Karpas-422 (cell line): ENCODE data around the gene RAB11FIP4. TPM values are rescaled to one million over a fixed set of nuclear protein-coding genes. Genes with fewer than 3 reads are reported as not detected.

Experiments used
- DNase-seq: peaks from one replicate; pipeline ENCODE4 v3.0.0-alpha.2; 2015
- H2AFZ ChIP-seq: fragments of 200-600 bp; sonication (generic); 2 replicates; pipeline ENCODE4 v1.6.1; 2014; ENCODE audit warnings: antibody characterized with exemption, low read length, mixed read lengths
- H3K27ac ChIP-seq: fragments of 200-600 bp; sonication (generic); 2 replicates; pipeline ENCODE4 v1.5.1; 2014; ENCODE audit warnings: mild to moderate bottlenecking, low read length, moderate library complexity
- H3K27me3 ChIP-seq: fragments of 200-600 bp; sonication (generic); 2 replicates; pipeline ENCODE4 v1.6.1; 2014; ENCODE audit warnings: low read length, mixed read lengths
- H3K36me3 ChIP-seq: fragments of 200-600 bp; sonication (generic); 2 replicates; pipeline ENCODE4 v1.6.1; 2014; ENCODE audit warnings: low read length, mixed read lengths; ENCODE audit not compliant: insufficient read depth
- H3K4me1 ChIP-seq: fragments of 200-600 bp; sonication (generic); 2 replicates; pipeline ENCODE4 v1.6.1; 2014; ENCODE audit warnings: mild to moderate bottlenecking, low read length, mixed read lengths
- H3K4me2 ChIP-seq: fragments of 200-600 bp; sonication (generic); 2 replicates; pipeline ENCODE4 v1.6.1; 2014; ENCODE audit warnings: low read length, low read depth, mild to moderate bottlenecking; ENCODE audit not compliant: poor library complexity, severe bottlenecking
- H3K4me3 ChIP-seq: fragments of 200-600 bp; sonication (generic); 2 replicates; pipeline ENCODE4 v1.5.1; 2014; ENCODE audit warnings: mild to moderate bottlenecking, antibody characterized with exemption, low read length, mixed read lengths
- H3K79me2 ChIP-seq: fragments of 200-600 bp; sonication (generic); 2 replicates; pipeline ENCODE4 v1.6.1; 2014; ENCODE audit warnings: mild to moderate bottlenecking, low read length, mixed read lengths
- H3K9ac ChIP-seq: fragments of 200-600 bp; sonication (generic); 2 replicates; pipeline ENCODE4 v1.6.0; 2014; ENCODE audit warnings: low read length
- H3K9me2 ChIP-seq: fragments of 200-600 bp; sonication (generic), shearing (Covaris generic); replicated peaks from 2 replicates; pipeline ENCODE4 v1.6.0; 2014; ENCODE audit warnings: mild to moderate bottlenecking, low read length, moderate library complexity; ENCODE audit not compliant: insufficient read depth
- H3K9me3 ChIP-seq: fragments of 300-700, 200-600 bp; sonication (generic); 2 replicates; pipeline ENCODE4 v1.6.1; 2014; ENCODE audit warnings: low read length, mixed read lengths
- H4K20me1 ChIP-seq: fragments of 200-600 bp; sonication (generic); 2 replicates; pipeline ENCODE4 v1.6.1; 2014; ENCODE audit warnings: mild to moderate bottlenecking, antibody characterized with exemption, low read length, low read depth; ENCODE audit not compliant: insufficient read depth
- total RNA-seq: library from RNA; depleted of rRNA; stranded (reverse); fragments of >200 nt; shearing (Covaris generic); gene quantifications from 2 replicates; pipeline ENCODE4 v1.2.3, GENCODE V29; 2014; ENCODE audit warnings: low replicate concordance

RAB11FIP4 gene
- total RNA-seq, 1 experiment from 2014 or later, result 3.6 TPM

- Histone ChIP-seq H3K79me2 (no peaks in the 10 kb centered on the region), H3K9me2 (no peaks in the 10 kb centered on the region), H3K4me2 (no peak overlapping the region), H2AFZ (no peak overlapping the region), H3K4me3 (no peak overlapping the region), H3K9me3 (no peaks in the 10 kb centered on the region), H3K9ac (no peak overlapping the region), H3K36me3 (no peaks in the 10 kb centered on the region), H4K20me1 (no peaks in the 10 kb centered on the region), H3K27me3 (no peaks in the 10 kb centered on the region), H3K4me1 (peaks cover 16% of the 10 kb centered on the region), H3K27ac (no peak overlapping the region)
- no peak for DNase-seq
These were observed 37.0 kb downstream of the RAB11FIP4 start for GRCh38 chr17:31428512-31428911.

- Histone ChIP-seq H3K4me2 (peak overlapping the region; percentile 61), H4K20me1 (no peaks in the 10 kb centered on the region)
These were observed 39.8 kb downstream of the RAB11FIP4 start for GRCh38 chr17:31431098-31431851.

DNA sequence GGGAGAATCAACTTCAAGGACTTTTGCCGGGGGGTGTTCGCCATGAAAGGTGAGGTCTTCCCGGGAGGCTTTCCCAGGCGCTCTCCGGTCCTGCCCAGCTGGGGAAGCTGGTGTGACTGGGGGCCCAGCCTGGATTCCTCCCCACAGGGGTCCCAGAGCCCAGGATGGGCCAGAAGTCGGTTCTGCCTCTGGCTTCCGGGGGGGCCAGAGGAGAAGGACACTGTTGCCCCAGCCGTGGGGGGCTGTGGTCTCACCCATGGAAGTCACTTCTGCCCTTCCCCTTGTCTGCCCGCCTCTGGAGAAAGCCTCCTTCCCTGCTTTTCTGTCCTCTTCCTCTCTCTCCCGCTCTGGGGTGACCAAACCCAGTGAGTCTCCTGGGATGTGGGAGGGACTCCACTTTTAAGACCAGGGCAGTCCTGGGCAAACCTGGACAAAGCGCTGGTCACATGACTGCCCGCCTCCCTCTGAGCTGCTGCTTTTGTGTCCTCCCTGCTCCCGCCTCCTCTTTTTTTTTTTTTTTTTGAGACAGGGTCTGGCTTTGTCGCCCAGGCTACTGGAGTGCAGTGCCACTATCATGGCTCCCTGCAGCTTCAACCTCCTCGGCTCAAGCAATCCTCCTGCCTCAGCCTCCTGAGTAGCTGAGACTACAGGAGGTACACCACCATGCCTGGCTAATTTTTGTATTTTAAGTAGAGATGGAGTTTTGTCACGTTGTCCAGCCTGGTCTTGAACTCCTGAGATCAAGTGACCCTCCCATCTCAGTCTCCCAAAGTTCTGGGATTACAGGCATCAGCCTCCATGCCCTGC is 40.6 kb downstream of the RAB11FIP4 start:
- Histone ChIP-seq H3K36me3 (no peaks in the 10 kb centered on the region), H3K9me2 (no peaks in the 10 kb centered on the region), H3K9ac (no peak overlapping the region), H3K27me3 (no peaks in the 10 kb centered on the region), H3K9me3 (no peaks in the 10 kb centered on the region), H3K79me2 (no peaks in the 10 kb centered on the region), H3K4me3 (no peak overlapping the region), H2AFZ (no peak overlapping the region), H4K20me1 (no peaks in the 10 kb centered on the region), H3K4me1 (peaks cover 16% of the 10 kb centered on the region), H3K4me2 (peak overlapping the region; percentile 61), H3K27ac (no peak overlapping the region)
- no peak for DNase-seq

More at GRCh38 chr17:31431098-31431851, 39.8 kb downstream of the RAB11FIP4 start:
- Histone ChIP-seq H3K4me3 (0 out of 2 replicates have a peak overlapping the region, but pooled peaks have one; percentile 34), H3K9ac (peak overlapping the region; percentile 37; the same call in 1 of the 2 replicates), H3K9me2 (no peaks in the 10 kb centered on the region), H3K4me1 (peaks cover 16% of the 10 kb centered on the region), H2AFZ (peak overlapping the region; percentile 89), H3K9me3 (no peaks in the 10 kb centered on the region), H3K27ac (no peak overlapping the region), H3K27me3 (no peaks in the 10 kb centered on the region), H3K79me2 (no peaks in the 10 kb centered on the region), H3K36me3 (no peaks in the 10 kb centered on the region)
- DNase-seq, result peak; percentile 51

GRCh38 chr17:31433091-31433790 is 41.8 kb downstream of the RAB11FIP4 start:
- Histone ChIP-seq H3K79me2 (no peaks in the 10 kb centered on the region), H3K4me1 (peaks cover 14% of the 10 kb centered on the region), H3K27ac (no peak overlapping the region), H3K27me3 (no peaks in the 10 kb centered on the region), H3K36me3 (no peaks in the 10 kb centered on the region), H4K20me1 (no peaks in the 10 kb centered on the region), H3K9ac (no peak overlapping the region), H3K9me3 (no peaks in the 10 kb centered on the region), H3K4me2 (no peak overlapping the region), H2AFZ (no peak overlapping the region), H3K4me3 (no peak overlapping the region), H3K9me2 (no peaks in the 10 kb centered on the region)
- DNase-seq, result no peak

- H3K79me2 ChIP-seq, result no peaks in the 10 kb centered on the region
These were observed 42.6 kb downstream of the RAB11FIP4 start for GRCh38 chr17:31433811-31434726.

GRCh38 chr17:31434727-31435050 is 43.2 kb downstream of the RAB11FIP4 start:
- H3K4me3 ChIP-seq, result no peak overlapping the region
- no peak overlapping the region for H3K4me2 ChIP-seq
- DNase-seq, result no peak
- H3K4me1 ChIP-seq, result peaks cover 14% of the 10 kb centered on the region
- H3K79me2 ChIP-seq, result no peaks in the 10 kb centered on the region
- no peak overlapping the region for H3K27ac ChIP-seq
- H3K9me2 ChIP-seq, result no peaks in the 10 kb centered on the region
- H2AFZ ChIP-seq, result no peak overlapping the region
- H3K27me3 ChIP-seq, result no peaks in the 10 kb centered on the region
- no peaks in the 10 kb centered on the region for H4K20me1 ChIP-seq
- no peaks in the 10 kb centered on the region for H3K36me3 ChIP-seq
- H3K9me3 ChIP-seq, result no peaks in the 10 kb centered on the region
- H3K9ac ChIP-seq, result no peak overlapping the region

More at GRCh38 chr17:31433811-31434726, 42.6 kb downstream of the RAB11FIP4 start:
- Histone ChIP-seq H3K4me2 (no peak overlapping the region), H3K27me3 (no peaks in the 10 kb centered on the region), H4K20me1 (no peaks in the 10 kb centered on the region), H3K9me2 (no peaks in the 10 kb centered on the region), H3K4me3 (no peak overlapping the region), H3K36me3 (no peaks in the 10 kb centered on the region), H2AFZ (no peak overlapping the region), H3K4me1 (peaks cover 14% of the 10 kb centered on the region), H3K9ac (no peak overlapping the region), H3K9me3 (no peaks in the 10 kb centered on the region), H3K27ac (no peak overlapping the region)
- DNase-seq, result no peak

DNA sequence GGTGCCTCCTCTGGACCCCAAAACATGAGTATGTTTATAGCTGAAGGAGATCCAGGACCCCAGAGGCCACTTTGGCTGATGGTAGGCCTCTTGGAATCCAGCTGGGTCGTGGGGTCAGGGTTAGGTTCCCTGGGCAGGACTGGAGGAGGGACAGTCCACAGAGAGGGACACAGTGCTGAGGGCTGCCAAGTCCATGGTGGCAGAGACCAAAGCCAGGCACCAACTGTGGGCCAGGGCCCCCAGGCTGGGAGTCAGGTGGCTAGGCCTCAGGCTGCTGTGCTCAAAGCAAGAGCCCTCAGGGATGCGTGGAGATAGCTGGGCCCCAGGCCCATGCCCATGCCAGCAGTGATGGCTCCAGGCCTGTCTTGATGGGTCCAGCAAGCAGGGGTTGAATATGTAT is 44.1 kb downstream of the RAB11FIP4 start:
- no peaks in the 10 kb centered on the region for H4K20me1 ChIP-seq
- no peaks in the 10 kb centered on the region for H3K9me3 ChIP-seq
- H3K36me3 ChIP-seq, result no peaks in the 10 kb centered on the region
- no peaks in the 10 kb centered on the region for H3K79me2 ChIP-seq
- no peak for DNase-seq
- no peak overlapping the region for H3K4me3 ChIP-seq
- no peak overlapping the region for H3K9ac ChIP-seq
- H2AFZ ChIP-seq, result no peak overlapping the region
- no peaks in the 10 kb centered on the region for H3K27me3 ChIP-seq
- no peak overlapping the region for H3K27ac ChIP-seq
- no peaks in the 10 kb centered on the region for H3K9me2 ChIP-seq
- peaks cover 14% of the 10 kb centered on the region for H3K4me1 ChIP-seq
- H3K4me2 ChIP-seq, result no peak overlapping the region
